LNCAP (cell line): ENCODE data around the gene DCD.

ENCODE experiments used
- CTCF ChIP-seq: fragments of 450-650 bp; IDR thresholded peaks from 2 replicates; pipeline ENCODE4 v1.5.1; 2017; ENCODE audit warnings: mild to moderate bottlenecking

Gene DCD

GRCh38 chr12:54612225-54612750, 35.9 kb downstream of the DCD start:
- TF ChIP-seq CTCF, result no peak

- TF ChIP-seq CTCF, result no peak
Observed at GRCh38 chr12:54611715-54612149, 36.4 kb downstream of the DCD start.

GRCh38 chr12:54608769-54609168, 39.4 kb downstream of the DCD start:
- TF ChIP-seq CTCF, result no peak

- TF ChIP-seq CTCF, result no peak
Observed at GRCh38 chr12:54608156-54608555, 40.0 kb downstream of the DCD start.

GRCh38 chr12:54606556-54606955, 41.6 kb downstream of the DCD start:
- no peak for TF ChIP-seq CTCF

- no peak for TF ChIP-seq CTCF
Observed at GRCh38 chr12:54605138-54605970, 42.8 kb downstream of the DCD start.

- no peak for TF ChIP-seq CTCF
Observed at GRCh38 chr12:54604436-54604835, 43.7 kb downstream of the DCD start.
